Activated naive CD8-positive, alpha-beta T cell treated with anti-CD3 and anti-CD28 coated beads, Interleukin-2, amount 50 U/mL, for 24 hours (primary cell): ENCODE measurements around the gene TRIM2.

Experiments used
- ATAC-seq: fragments of 150-1000 bp; cut with Tn5 transposase; one replicate; pipeline ENCODE4 v1.10.0; 2021
- DNase-seq: peaks from one replicate; pipeline ENCODE4 v3.0.0; 2021
- H3K27ac Mint-ChIP-seq: one replicate; pipeline ENCODE4 v1.8.0; 2021; ENCODE audit warnings: mild to moderate bottlenecking, mixed read lengths
- H3K27me3 Mint-ChIP-seq: one replicate; pipeline ENCODE4 v1.8.0; 2021; ENCODE audit warnings: mixed read lengths
- H3K36me3 Mint-ChIP-seq: one replicate; pipeline ENCODE4 v1.8.0; 2021; ENCODE audit warnings: low read depth, mixed read lengths
- H3K4me1 Mint-ChIP-seq: one replicate; pipeline ENCODE4 v1.8.0; 2021; ENCODE audit warnings: mixed read lengths
- H3K4me3 Mint-ChIP-seq: one replicate; pipeline ENCODE4 v1.8.0; 2021; ENCODE audit warnings: mild to moderate bottlenecking, moderate library complexity, mixed read lengths
- H3K9me3 Mint-ChIP-seq: one replicate; pipeline ENCODE4 v1.8.0; 2021; ENCODE audit warnings: mixed read lengths

The TRIM2 gene

DNA sequence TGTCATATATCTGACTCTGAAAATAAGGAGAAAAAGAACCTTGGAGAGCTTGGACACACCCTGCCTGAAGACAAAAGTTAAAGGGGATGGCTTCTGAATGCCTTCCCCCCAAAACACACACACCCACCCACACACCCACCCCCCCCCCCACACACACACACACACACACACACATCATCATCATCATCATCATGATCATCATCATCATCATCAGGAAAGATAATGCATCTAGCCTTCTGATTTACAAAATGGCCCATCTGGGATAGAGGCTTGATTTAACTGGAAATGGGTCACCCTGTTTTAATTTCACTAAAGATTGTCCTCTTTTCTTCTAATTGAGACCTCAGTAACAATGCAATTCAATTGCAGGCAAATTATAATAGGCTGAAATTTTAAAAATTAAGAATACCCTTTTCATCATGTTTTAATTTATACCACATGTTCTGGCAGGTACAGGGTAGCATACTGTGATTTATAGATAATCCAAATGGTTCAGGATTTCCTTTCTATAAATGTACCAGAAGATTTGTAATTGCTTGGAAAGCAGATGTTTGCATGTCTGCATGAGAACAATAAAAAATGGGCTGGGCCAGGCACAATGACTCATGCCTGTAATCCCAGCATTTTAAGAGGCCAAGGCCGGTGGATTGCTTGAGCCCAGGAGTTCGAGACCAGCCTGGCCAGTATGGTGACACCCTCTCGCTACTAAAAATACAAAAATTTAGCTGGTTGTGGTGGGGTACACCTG, 56.5 kb downstream of the TRIM2 start:
- no peak for DNase-seq
- no peaks in the 10 kb centered on the region for H3K4me1 Mint-ChIP-seq
- peaks cover 17% of the 10 kb centered on the region for H3K27me3 Mint-ChIP-seq
- H3K9me3 Mint-ChIP-seq: peaks cover 6% of the 10 kb centered on the region
- ATAC-seq: no peak
- H3K27ac Mint-ChIP-seq: no peak overlapping the region
- H3K36me3 Mint-ChIP-seq: no peaks in the 10 kb centered on the region
- no peak overlapping the region for H3K4me3 Mint-ChIP-seq

DNA sequence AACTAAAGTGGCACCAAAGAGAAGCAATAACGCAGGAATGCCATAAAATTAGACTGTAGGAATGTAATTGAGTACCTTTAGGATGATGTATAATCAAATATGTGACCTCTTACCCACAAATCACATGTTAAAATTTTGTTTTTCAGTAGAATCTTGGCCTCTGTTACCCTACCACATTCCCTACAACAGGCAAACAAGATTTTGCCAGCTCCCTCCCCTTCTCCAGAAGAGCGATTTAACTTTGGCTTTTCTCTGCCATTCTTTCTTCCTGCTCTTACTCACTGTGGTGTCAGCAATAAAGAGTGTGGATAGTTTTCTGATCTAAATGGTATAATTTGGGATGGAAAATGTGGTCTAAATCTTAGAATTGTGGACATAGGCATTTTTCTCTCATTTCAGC, 57.2 kb downstream of the TRIM2 start:
- no peaks in the 10 kb centered on the region for H3K36me3 Mint-ChIP-seq
- peaks cover 13% of the 10 kb centered on the region for H3K27me3 Mint-ChIP-seq
- H3K27ac Mint-ChIP-seq: no peak overlapping the region
- no peaks in the 10 kb centered on the region for H3K4me1 Mint-ChIP-seq
- DNase-seq (no peak), ATAC-seq (no peak)
- no peak overlapping the region for H3K4me3 Mint-ChIP-seq
- peaks cover 6% of the 10 kb centered on the region for H3K9me3 Mint-ChIP-seq

DNA sequence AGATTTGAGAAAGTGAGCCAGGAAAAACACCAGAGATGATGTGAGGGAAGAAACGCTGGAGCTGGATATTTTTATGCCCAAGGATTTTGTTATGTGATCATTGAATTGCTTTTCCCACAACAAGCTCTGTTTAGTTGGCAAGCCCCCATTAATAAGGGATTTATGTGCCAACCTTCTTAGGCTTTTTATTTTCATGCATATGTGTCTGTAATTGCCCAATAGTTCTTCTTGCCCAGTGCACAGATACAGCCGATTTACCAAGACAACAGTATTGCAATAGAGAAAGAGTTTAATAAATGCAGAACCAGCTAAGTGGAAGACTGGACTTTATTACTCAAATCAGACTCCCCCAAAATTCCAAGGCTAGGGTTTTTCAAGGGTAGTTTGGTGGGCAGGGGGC, 57.7 kb downstream of the TRIM2 start:
- ATAC-seq (no peak), DNase-seq (no peak)
- Mint-ChIP-seq H3K4me3 (no peak overlapping the region), H3K36me3 (no peaks in the 10 kb centered on the region), H3K27ac (no peak overlapping the region), H3K9me3 (peaks cover 6% of the 10 kb centered on the region), H3K27me3 (peaks cover 13% of the 10 kb centered on the region), H3K4me1 (no peaks in the 10 kb centered on the region)

DNA sequence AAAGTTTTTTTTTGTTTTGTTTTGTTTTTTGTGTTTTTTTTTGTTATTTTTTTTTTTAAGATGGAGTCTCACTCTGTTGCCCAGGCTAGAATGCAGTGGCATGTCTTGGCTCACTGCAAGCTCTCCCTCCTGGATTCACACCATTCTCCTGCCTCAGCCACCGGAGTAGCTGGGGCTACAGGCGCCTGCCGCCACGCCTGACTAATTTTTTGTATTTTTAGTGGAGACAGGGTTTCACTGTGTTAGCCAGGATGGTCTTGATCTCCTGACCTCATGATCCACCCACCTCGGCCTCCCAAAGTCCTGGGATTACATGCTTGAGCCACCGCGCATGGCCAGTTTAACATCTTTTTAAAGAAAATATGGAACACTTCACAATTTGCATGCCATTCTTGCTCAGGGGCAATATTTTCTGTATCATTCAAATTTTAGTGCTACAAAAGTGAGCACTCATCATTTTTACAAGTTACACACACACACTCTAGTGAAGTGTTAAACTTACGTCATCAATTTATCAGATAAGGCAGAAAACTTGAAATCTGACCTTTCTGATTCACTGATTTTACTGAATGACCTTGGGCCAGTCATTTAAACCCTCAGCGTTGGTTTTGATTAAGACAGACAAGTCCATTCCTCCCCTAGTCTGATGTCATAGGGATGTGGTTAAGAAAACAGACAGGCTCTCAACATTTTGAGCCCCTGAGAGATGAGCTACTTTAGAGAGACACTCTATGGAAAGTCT, 61.2 kb downstream of the TRIM2 start:
- Mint-ChIP-seq H3K36me3 (no peaks in the 10 kb centered on the region), H3K27ac (no peak overlapping the region), H3K9me3 (peaks cover 6% of the 10 kb centered on the region), H3K27me3 (peaks cover 3% of the 10 kb centered on the region), H3K4me1 (peaks cover 4% of the 10 kb centered on the region), H3K4me3 (no peak overlapping the region)
- ATAC-seq (no peak), DNase-seq (no peak)

DNA sequence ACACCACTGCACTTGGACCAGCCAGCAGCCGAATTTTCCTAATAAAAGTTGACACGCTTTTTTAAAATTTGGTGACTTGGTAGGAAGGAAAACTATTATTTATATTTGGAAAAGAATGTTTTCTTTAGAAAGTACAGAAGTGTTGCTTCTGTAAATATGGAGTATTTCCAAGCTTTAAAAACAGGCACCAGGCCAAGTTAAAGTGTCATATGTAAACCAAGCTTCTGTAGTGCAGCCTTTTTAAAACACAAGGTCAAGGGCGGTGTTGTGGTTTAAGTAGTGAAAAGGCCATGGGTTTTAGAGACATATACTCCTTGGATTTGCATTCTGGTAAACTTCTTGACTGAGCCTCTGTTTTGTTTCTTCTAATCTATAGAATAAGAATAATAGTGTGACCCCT, 62.7 kb downstream of the TRIM2 start:
- ATAC-seq (no peak), DNase-seq (no peak)

DNA sequence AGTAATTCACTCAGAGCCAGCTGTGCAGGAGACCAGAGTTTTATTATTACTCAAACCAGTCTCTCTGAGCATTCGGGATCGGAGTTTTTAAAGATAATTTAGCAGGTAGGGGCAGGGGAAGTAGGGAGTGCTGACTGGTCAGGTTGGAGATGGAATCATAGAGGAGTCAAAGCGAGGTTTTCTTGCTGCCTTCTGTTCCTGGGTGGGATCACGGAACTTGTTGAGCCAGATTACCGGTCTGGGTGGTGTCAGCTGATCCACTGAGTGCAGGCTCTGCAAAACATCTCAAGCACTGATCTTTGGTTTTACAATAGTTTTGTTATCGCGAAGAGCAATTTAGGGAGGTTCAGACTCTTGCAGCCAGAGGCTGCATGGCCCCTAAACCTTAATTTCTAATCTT, 63.6 kb downstream of the TRIM2 start:
- H3K27me3 Mint-ChIP-seq: peaks cover 3% of the 10 kb centered on the region
- no peaks in the 10 kb centered on the region for H3K9me3 Mint-ChIP-seq
- H3K27ac Mint-ChIP-seq: no peak overlapping the region
- H3K36me3 Mint-ChIP-seq: no peaks in the 10 kb centered on the region
- ATAC-seq (no peak), DNase-seq (no peak)
- no peak overlapping the region for H3K4me3 Mint-ChIP-seq
- peaks cover 4% of the 10 kb centered on the region for H3K4me1 Mint-ChIP-seq

More for the DNA sequence above, 62.7 kb downstream of the TRIM2 start:
- Mint-ChIP-seq H3K9me3 (peaks cover 2% of the 10 kb centered on the region), H3K36me3 (no peaks in the 10 kb centered on the region), H3K4me3 (no peak overlapping the region), H3K27me3 (peaks cover 3% of the 10 kb centered on the region), H3K4me1 (peaks cover 4% of the 10 kb centered on the region), H3K27ac (no peak overlapping the region)

DNA sequence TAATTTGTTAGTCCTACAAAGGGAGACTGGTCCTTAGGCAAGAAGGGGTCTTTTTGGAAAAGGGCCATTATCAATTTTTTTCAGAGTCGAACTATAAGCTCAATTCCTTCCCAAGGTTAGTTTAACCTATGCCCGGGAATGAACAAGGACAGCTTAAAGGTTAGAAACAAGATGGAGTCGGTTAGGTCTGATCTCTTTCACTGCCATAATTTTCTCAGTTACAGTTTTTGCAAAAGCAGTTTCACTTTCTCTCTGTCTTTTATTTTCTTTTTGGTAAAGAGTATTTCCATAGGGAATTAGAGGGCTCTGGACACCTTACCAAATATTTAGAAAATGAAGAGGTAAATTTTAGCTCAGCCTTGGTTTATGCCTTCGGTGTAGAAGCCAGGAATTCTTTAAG, 64.1 kb downstream of the TRIM2 start:
- no peaks in the 10 kb centered on the region for H3K9me3 Mint-ChIP-seq
- no peak overlapping the region for H3K27ac Mint-ChIP-seq

DNA sequence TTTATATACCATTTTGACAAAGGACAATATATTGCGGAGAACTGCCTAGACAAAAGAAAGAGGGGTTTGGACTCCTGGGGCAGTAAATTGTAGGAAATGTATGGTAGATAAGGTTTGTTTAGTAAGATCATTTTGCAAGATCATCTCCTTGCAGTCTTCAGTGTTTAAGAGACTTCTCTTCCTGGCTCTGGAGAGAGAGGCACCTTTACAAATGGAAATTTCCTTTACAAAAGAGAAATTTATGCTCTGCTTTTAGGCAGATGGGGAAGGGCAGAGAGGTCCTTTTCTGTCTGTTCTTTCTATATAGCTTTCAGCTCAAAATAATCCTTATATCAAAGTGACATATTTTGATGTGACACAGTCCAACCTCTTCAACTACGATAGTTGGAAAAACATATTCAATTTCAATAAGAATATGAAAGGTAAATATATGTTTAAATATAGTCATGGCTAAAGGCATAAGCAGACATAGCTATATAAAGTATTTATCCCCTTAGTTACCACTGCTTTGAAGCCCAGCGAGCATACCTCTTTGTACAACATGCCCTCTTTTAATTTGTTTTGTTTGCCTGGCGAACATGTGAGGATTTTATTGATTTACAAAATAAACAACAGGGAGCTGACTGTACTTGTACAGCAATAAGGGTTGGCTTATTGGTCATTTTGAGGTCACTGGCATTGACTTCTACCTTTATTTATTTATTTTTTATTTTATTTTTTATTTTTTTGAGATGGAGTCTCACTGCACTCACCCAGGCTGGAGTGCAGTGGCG, 65.2 kb downstream of the TRIM2 start:
- Mint-ChIP-seq H3K36me3 (no peaks in the 10 kb centered on the region), H3K27ac (no peak overlapping the region), H3K27me3 (peaks cover 3% of the 10 kb centered on the region), H3K4me3 (no peak overlapping the region), H3K9me3 (no peaks in the 10 kb centered on the region), H3K4me1 (peaks cover 4% of the 10 kb centered on the region)
- ATAC-seq (no peak), DNase-seq (no peak)

More for the DNA sequence above, 64.1 kb downstream of the TRIM2 start:
- ATAC-seq (no peak), DNase-seq (no peak)
- peaks cover 3% of the 10 kb centered on the region for H3K27me3 Mint-ChIP-seq
- H3K4me3 Mint-ChIP-seq: no peak overlapping the region
- H3K4me1 Mint-ChIP-seq: peaks cover 4% of the 10 kb centered on the region
- H3K36me3 Mint-ChIP-seq: no peaks in the 10 kb centered on the region

DNA sequence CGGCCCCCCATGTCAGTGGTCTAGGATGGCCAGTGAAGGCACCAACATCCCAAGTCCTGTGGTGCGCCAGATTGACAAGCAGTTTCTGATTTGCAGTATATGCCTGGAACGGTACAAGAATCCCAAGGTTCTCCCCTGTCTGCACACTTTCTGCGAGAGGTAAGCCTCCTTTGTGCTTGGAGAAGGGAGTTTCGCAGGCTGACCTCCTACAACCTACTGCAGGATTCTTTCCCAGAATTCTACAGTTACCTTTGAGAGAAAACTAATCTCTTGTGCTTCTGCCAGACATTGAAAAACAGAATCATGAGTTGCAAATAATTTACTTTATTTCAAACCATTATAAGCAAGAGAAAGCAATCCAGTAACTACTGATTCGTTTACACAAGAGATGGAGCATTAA, 66.1 kb downstream of the TRIM2 start:
- DNase-seq: no peak
- Mint-ChIP-seq H3K27ac (no peak overlapping the region), H3K27me3 (peaks cover 3% of the 10 kb centered on the region), H3K4me1 (peaks cover 4% of the 10 kb centered on the region), H3K36me3 (no peaks in the 10 kb centered on the region), H3K9me3 (no peaks in the 10 kb centered on the region), H3K4me3 (no peak overlapping the region)
- ATAC-seq: no peak

DNA sequence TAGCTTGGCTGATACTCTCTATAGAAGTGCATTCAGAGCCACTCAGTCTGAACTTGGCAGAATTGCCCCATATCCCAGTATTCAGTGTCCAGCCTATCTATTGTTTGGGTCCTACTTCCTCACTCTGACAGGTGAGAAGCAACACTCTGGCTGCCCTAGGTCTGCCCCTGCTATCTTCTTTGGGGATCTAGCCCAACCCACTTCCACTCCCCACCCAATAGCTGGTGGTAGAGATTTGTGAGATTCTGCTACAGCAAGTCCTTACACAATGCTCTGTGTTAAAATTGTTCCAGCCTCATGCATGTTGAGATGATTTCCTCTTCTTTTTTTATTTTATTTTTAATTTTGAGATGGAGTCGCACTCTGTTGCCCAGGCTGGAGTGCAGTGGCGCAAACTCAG, 67.6 kb downstream of the TRIM2 start:
- no peak for ATAC-seq

DNA sequence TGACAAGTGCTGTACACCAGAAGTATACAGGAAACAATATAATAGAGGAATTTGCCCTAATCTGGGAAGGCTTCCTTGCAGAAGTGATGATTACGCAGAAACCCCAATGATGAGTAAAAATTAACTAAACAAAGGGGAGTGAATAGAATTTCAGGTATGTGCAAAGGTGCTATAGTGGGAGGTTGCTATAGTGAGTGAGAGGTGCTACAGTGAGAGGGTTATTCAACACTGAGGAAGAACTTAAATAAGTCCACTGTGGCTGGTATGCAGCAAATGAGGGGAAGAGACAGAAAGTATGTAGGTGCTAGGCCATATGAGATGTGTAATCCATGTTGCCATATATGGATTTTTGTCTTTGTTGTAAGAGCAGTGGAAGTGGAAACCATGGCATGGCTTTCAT, 69.5 kb downstream of the TRIM2 start:
- H3K4me3 Mint-ChIP-seq: no peak overlapping the region
- DNase-seq: no peak
- H3K36me3 Mint-ChIP-seq: no peaks in the 10 kb centered on the region
- no peaks in the 10 kb centered on the region for H3K9me3 Mint-ChIP-seq
- no peak for ATAC-seq
- H3K27me3 Mint-ChIP-seq: no peaks in the 10 kb centered on the region
- H3K27ac Mint-ChIP-seq: no peak overlapping the region
- no peaks in the 10 kb centered on the region for H3K4me1 Mint-ChIP-seq

More for the DNA sequence above, 67.6 kb downstream of the TRIM2 start:
- H3K36me3 Mint-ChIP-seq: no peaks in the 10 kb centered on the region
- no peak overlapping the region for H3K4me3 Mint-ChIP-seq
- peaks cover 3% of the 10 kb centered on the region for H3K27me3 Mint-ChIP-seq
- no peak for DNase-seq
- H3K4me1 Mint-ChIP-seq: peaks cover 4% of the 10 kb centered on the region
- no peaks in the 10 kb centered on the region for H3K9me3 Mint-ChIP-seq
- H3K27ac Mint-ChIP-seq: no peak overlapping the region

DNA sequence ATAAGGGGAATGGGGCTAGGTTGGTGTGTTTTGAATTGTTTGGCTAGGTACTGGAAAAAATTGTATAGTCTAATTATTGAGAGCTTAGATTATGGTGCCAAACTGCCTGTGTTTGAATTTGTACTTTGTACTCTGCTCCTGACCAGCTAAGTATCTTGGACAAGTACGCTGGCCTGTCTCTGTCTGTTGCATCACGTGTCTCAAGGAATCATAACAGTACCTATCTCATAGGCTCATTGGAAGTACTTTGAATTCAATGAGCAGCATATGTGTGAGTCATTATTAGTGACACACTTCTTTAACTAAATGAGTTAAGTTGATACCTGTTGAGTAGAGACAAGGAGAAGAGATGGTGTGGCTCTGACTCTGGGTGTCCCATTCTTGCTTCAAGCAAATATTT, 70.7 kb downstream of the TRIM2 start:
- Mint-ChIP-seq H3K9me3 (no peaks in the 10 kb centered on the region), H3K27ac (no peak overlapping the region), H3K36me3 (no peaks in the 10 kb centered on the region), H3K4me3 (no peak overlapping the region), H3K4me1 (no peaks in the 10 kb centered on the region), H3K27me3 (no peaks in the 10 kb centered on the region)
- DNase-seq: no peak
- no peak for ATAC-seq

DNA sequence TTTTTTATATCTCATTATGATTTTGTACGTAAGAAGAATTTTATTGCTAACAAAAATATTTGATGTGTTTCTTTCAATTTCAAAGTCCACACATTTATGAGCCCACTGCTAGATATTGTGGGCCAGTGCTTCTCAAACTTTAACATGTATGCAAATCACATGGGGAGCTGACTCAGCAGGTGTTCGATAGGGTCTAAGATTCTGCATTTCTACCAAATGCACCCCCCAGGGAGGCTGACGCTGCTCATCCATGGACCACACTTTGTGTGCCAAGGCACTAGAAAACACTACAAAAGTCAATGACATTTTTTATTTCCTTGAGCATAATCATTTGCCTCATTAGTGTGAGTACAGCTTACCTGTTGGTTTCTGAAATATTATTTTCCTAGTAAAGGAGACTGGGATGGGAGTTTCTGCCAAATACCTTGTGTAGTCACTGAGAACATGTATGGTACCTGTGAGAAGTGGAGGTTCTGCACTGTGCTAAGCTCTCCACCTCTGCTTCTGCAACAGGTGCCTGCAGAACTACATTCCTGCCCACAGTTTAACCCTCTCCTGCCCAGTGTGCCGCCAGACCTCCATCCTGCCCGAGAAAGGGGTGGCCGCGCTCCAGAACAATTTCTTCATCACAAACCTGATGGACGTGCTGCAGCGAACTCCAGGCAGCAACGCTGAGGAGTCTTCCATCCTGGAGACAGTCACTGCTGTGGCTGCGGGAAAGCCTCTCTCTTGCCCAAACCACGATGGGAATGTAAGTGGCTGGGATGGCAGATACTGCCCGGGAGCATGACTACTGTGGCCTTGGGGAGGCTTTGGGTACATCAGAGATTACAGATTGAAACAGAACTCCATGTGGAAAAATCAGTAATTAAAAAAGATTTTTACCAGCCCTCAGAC, 71.4 kb downstream of the TRIM2 start:
- Mint-ChIP-seq H3K4me1 (no peaks in the 10 kb centered on the region), H3K36me3 (no peaks in the 10 kb centered on the region), H3K27me3 (no peaks in the 10 kb centered on the region), H3K9me3 (no peaks in the 10 kb centered on the region), H3K4me3 (no peak overlapping the region), H3K27ac (no peak overlapping the region)
- DNase-seq (no peak), ATAC-seq (no peak)

DNA sequence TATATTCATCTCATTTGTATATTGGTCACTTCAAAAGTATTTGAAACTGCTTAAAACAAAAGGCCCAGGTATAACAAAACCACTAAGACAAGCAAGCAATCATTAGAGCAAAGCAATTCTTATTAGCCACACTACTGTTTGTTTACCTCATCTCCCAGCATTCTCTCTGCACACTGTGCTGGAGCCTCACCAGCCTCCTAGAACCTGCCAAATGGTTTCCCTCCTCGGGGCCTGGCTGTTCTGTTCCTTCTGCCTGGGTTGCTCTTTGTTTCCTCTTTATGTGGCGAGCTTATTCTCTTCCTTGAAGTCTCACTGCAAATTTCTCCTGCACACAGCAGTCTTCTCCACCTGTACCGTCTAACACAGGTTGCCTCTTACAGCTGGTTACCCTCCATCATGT, 72.7 kb downstream of the TRIM2 start:
- DNase-seq (no peak), ATAC-seq (no peak)
- Mint-ChIP-seq H3K9me3 (no peaks in the 10 kb centered on the region), H3K27ac (no peak overlapping the region), H3K36me3 (no peaks in the 10 kb centered on the region), H3K4me3 (no peak overlapping the region), H3K4me1 (no peaks in the 10 kb centered on the region), H3K27me3 (no peaks in the 10 kb centered on the region)
